HCT116 (cell line): ENCODE results near the gene WDR13. TPM values are rescaled to one million over a fixed set of nuclear protein-coding genes. Genes with fewer than 3 reads are reported as not detected.

Source experiments
- ATAC-seq: fragments of 200-7000 bp; cut with Tn5 transposase; 2 replicates; pipeline ENCODE4 v1.9.1; 2020; ENCODE audit warnings: mild to moderate bottlenecking, moderate library complexity
- BruUV-seq: library from RNA; stranded (reverse); fragments of 400-500 nt; replicated peaks from 2 replicates; lab custom pipeline; 2021; lab: Mats Ljungman, UMichigan
- CTCF ChIA-PET: fragments of 300-600 bp; sonication (Branson Sonifier 250); formaldehyde crosslinking; loops from one replicate; lab custom pipeline; 2021; ENCODE audit warnings: antibody characterized with exemption; lab: Charles Lee
- POLR2A ChIA-PET: fragments of 300-600, 350-600 bp; sonication (Branson Sonifier 250); formaldehyde crosslinking; loops from one replicate; lab custom pipeline; 2021; ENCODE audit warnings: antibody characterized with exemption; lab: Charles Lee
- RAD21 ChIA-PET, 2 experiments: fragments of 300-600 bp; sonication (Branson Sonifier 250); formaldehyde crosslinking; loops; one replicate each; lab custom pipeline; 2023; ENCODE audit warnings: low total read pairs in 2 of 2; ENCODE audit not compliant: uncharacterized antibody in 2 of 2, unreplicated experiment in 2 of 2, low non-redundant PET in 1 of 2; lab: Charles Lee
- DNase-seq: peaks from one replicate; pipeline ENCODE4 v3.0.0-alpha.2; 2010; ENCODE audit warnings: low read depth, low spot score
- H2AFZ ChIP-seq: fragments of 200-600 bp; shearing (Covaris generic), sonication (generic); 2 replicates; pipeline ENCODE4 v1.6.1; 2017; ENCODE audit warnings: low read depth, mixed run types, mixed read lengths, antibody characterized with exemption, low read length; ENCODE audit not compliant: poor library complexity, severe bottlenecking
- H3K27ac ChIP-seq: 2 replicates; pipeline ENCODE4 v1.5.1; 2012; ENCODE audit warnings: low read depth, low read length
- H3K27me3 ChIP-seq: fragments of 200-600 bp; sonication (generic); 2 replicates; pipeline ENCODE4 v1.6.1; 2016; ENCODE audit warnings: mixed run types, low read length, mixed read lengths; ENCODE audit not compliant: insufficient read depth
- H3K36me3 ChIP-seq, 2 experiments: fragments of 200-500 bp in 1 of 2; fragments of 200-600 bp in 1 of 2; sonication (Bioruptor generic) in 1 of 2; sonication (generic) in 1 of 2; 2 replicates each; pipeline versions ENCODE4 v1.5.1 to v1.6.1; 2014 to 2016; ENCODE audit warnings: low read length in 2 of 2, inconsistent platforms in 1 of 2, mixed read lengths in 1 of 2, mixed run types in 1 of 2; ENCODE audit not compliant: insufficient read depth in 2 of 2, control insufficient read depth in 1 of 2
- H3K4me1 ChIP-seq, 2 experiments: fragments of 200-600 bp in 1 of 2; sonication (generic) in 1 of 2; 2 replicates each; pipeline versions ENCODE4 v1.5.1 to v1.6.1; 2012 to 2017; ENCODE audit warnings: low read length in 2 of 2, inconsistent platforms in 1 of 2, mild to moderate bottlenecking in 1 of 2, mixed read lengths in 1 of 2, mixed run types in 1 of 2, moderate library complexity in 1 of 2; ENCODE audit not compliant: insufficient read depth in 2 of 2, control insufficient read depth in 1 of 2
- H3K4me2 ChIP-seq: fragments of 200-600 bp; sonication (generic); 2 replicates; pipeline ENCODE4 v1.6.1; 2017; ENCODE audit warnings: mixed run types, low read length, mixed read lengths
- H3K4me3 ChIP-seq, 2 experiments: fragments of 200-600 bp in 1 of 2; sonication (generic) in 1 of 2; replicated peaks in 1 of 2; 2 replicates each; pipeline ENCODE4 v1.5.1; 2011 to 2016; ENCODE audit warnings: low read length in 2 of 2, control low read depth in 1 of 2, low read depth in 1 of 2, mild to moderate bottlenecking in 1 of 2, mixed read lengths in 1 of 2, mixed run types in 1 of 2
- H3K79me2 ChIP-seq: fragments of 200-600 bp; sonication (generic); 2 replicates; pipeline ENCODE4 v1.6.1; 2017; ENCODE audit warnings: mild to moderate bottlenecking, mixed run types, low read length, moderate library complexity, mixed read lengths; ENCODE audit not compliant: insufficient read depth
- H3K9ac ChIP-seq: fragments of 200-600 bp; sonication (generic); 2 replicates; pipeline ENCODE4 v1.6.1; 2016; ENCODE audit warnings: low read length, mixed read lengths
- H3K9me2 ChIP-seq: fragments of 200-600 bp; sonication (generic), shearing (Covaris generic); 2 replicates; pipeline ENCODE4 v1.6.1; 2017; ENCODE audit warnings: mixed run types, mild to moderate bottlenecking, moderate library complexity; ENCODE audit not compliant: insufficient read depth
- H3K9me3 ChIP-seq, 2 experiments: fragments of 200-500 bp in 1 of 2; fragments of 200-600 bp in 1 of 2; sonication (Bioruptor generic) in 1 of 2; sonication (generic) in 1 of 2; 2 replicates each; pipeline ENCODE4 v1.6.1; 2014 to 2017; ENCODE audit warnings: low read length in 2 of 2, mixed read lengths in 2 of 2, inconsistent platforms in 1 of 2, low read depth in 1 of 2, mild to moderate bottlenecking in 1 of 2, mixed run types in 1 of 2, moderate library complexity in 1 of 2; ENCODE audit not compliant: control insufficient read depth in 1 of 2, insufficient read depth in 1 of 2
- H4K20me1 ChIP-seq: fragments of 200-600 bp; sonication (generic), shearing (Covaris generic); 2 replicates; pipeline ENCODE4 v1.6.1; 2017; ENCODE audit warnings: mixed run types, mild to moderate bottlenecking, moderate library complexity; ENCODE audit not compliant: insufficient read depth
- CEBPB ChIP-seq: IDR thresholded peaks from 2 replicates; pipeline ENCODE4 v1.6.1; 2012; ENCODE audit warnings: low read depth
- POLR2A ChIP-seq: IDR thresholded peaks from 2 replicates; pipeline ENCODE4 v1.7.0; 2011; ENCODE audit warnings: borderline replicate concordance; ENCODE audit not compliant: insufficient read depth, insufficient read length; ENCODE audit errors: extremely low read depth
- POLR2AphosphoS5 ChIP-seq: IDR thresholded peaks from 2 replicates; pipeline ENCODE4 v1.6.1; 2011; ENCODE audit warnings: mild to moderate bottlenecking, low read depth, low read length, moderate library complexity
- RAD21 ChIP-seq: IDR thresholded peaks from 2 replicates; pipeline ENCODE4 v1.6.1; 2012; ENCODE audit warnings: low read depth, mild to moderate bottlenecking
- SP1 ChIP-seq: IDR thresholded peaks from 2 replicates; pipeline ENCODE4 v1.6.1; 2012; ENCODE audit warnings: low read depth
- SRF ChIP-seq: IDR thresholded peaks from 2 replicates; pipeline ENCODE4 v1.6.1; 2012; ENCODE audit warnings: low read depth
- YY1 ChIP-seq: IDR thresholded peaks from 2 replicates; pipeline ENCODE4 v1.6.1; 2011; ENCODE audit warnings: low read length, low read depth, moderate library complexity, mild to moderate bottlenecking; ENCODE audit not compliant: insufficient replicate concordance; ENCODE audit errors: extremely low read depth
- intact Hi-C: fragments of 100-400 bp; cut with micrococcal nuclease; formaldehyde crosslinking; loops from 2 replicates; pipeline ENCODE4 v1.10.0; 2022
- total RNA-seq: library from RNA; stranded (reverse); gene quantifications from one replicate; pipeline ENCODE4 v1.2.1, GENCODE V29; 2021; ENCODE audit not compliant: unreplicated experiment
- TF ChIP-seq, protein P1 (sequence below): IDR thresholded peaks from 2 replicates; pipeline ENCODE4 v1.6.1; 2012
- TF ChIP-seq, protein P2 (sequence below): IDR thresholded peaks from 2 replicates; pipeline ENCODE4 v1.6.1; 2012
- TF ChIP-seq, protein P3 (sequence below), 3 experiments: fragments of 200-600 bp in 1 of 3; sonication (generic) in 1 of 3; IDR thresholded peaks in 2 of 3; conservative IDR thresholded peaks in 1 of 3; 2 replicates each; pipeline ENCODE4 v1.5.1; 2012 to 2017; ENCODE audit warnings: low read depth in 2 of 3, low read length in 2 of 3, antibody characterized with exemption in 1 of 3, borderline replicate concordance in 1 of 3, control low read depth in 1 of 3, mild to moderate bottlenecking in 1 of 3, mixed read lengths in 1 of 3, mixed run types in 1 of 3, moderate library complexity in 1 of 3; ENCODE audit not compliant: insufficient read depth in 1 of 3

Gene WDR13
- total RNA-seq, 1 experiment from 2014 or later = 54.0 TPM

DNA sequence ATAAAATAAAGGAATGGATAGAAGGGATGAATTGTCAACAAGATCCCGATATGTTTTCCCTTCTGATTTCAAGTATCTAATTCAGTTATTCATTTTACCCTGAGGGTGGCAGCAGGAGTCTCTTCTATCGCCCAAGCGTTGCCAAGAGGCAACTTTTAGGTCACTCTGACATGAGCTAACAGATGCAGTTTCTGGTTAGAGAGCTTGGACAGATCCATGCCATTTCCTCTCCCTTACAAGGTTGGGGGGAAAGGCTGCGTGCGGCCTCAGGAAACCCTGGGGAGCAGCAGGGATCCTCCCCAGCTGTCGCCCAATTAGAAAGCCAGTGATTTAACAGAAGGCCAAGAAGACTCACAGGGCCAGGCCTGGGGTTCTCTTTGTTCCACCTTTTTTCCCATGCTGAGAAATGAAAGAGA, 51.1 kb downstream of the WDR13 start:
- POLR2A ChIA-PET = no interaction called here
- H3K4me2 ChIP-seq = no peak overlapping the region
- ATAC-seq (peak; percentile 69), DNase-seq (no peak)
- no peaks in the 10 kb centered on the region for H3K27me3 ChIP-seq
- H3K9me2 ChIP-seq = no peaks in the 10 kb centered on the region
- no peaks in the 10 kb centered on the region for H3K79me2 ChIP-seq
- BruUV-seq = no TSS peak
- no peaks in the 10 kb centered on the region for H4K20me1 ChIP-seq
- no peaks in the 10 kb centered on the region for H3K4me1 ChIP-seq
- H3K27ac ChIP-seq = no peak overlapping the region
- CTCF ChIA-PET = interaction anchor here (0.8 kb wide), 2 partner anchors 21 to 28 kb away, joined by 3 read pairs; no protein-coding TSS in a partner anchor
- H3K36me3 ChIP-seq = no peaks in the 10 kb centered on the region
- TF ChIP-seq, protein P1, sequence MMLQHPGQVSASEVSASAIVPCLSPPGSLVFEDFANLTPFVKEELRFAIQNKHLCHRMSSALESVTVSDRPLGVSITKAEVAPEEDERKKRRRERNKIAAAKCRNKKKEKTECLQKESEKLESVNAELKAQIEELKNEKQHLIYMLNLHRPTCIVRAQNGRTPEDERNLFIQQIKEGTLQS = no peak
- TF ChIP-seq SP1 (no peak), CEBPB (no peak), SRF (no peak), RAD21 (peak; percentile 63), YY1 (no peak), POLR2A (no peak), POLR2AphosphoS5 (no peak)
- TF ChIP-seq, protein P2, sequence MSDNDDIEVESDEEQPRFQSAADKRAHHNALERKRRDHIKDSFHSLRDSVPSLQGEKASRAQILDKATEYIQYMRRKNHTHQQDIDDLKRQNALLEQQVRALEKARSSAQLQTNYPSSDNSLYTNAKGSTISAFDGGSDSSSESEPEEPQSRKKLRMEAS = no peak
- TF ChIP-seq, protein P3, sequence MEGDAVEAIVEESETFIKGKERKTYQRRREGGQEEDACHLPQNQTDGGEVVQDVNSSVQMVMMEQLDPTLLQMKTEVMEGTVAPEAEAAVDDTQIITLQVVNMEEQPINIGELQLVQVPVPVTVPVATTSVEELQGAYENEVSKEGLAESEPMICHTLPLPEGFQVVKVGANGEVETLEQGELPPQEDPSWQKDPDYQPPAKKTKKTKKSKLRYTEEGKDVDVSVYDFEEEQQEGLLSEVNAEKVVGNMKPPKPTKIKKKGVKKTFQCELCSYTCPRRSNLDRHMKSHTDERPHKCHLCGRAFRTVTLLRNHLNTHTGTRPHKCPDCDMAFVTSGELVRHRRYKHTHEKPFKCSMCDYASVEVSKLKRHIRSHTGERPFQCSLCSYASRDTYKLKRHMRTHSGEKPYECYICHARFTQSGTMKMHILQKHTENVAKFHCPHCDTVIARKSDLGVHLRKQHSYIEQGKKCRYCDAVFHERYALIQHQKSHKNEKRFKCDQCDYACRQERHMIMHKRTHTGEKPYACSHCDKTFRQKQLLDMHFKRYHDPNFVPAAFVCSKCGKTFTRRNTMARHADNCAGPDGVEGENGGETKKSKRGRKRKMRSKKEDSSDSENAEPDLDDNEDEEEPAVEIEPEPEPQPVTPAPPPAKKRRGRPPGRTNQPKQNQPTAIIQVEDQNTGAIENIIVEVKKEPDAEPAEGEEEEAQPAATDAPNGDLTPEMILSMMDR (IDR thresholded peaks at IDR 0.05 in 2 of 3, conservative IDR thresholded peaks at IDR 0.05 in 1 of 3; ENCODE audit: borderline replicate concordance in 1 of 3, insufficient read depth in 1 of 3, low read depth in 2 of 3, low read length in 2 of 3) = peak; percentile 7 to 22 (median 20); a peak in 1 of 6 replicates
- RAD21 ChIA-PET = interaction anchor here in 1 of 2 experiments (0.7 kb wide), 1 partner anchor 243 kb away, joined by 3 read pairs; no protein-coding TSS in a partner anchor
- H3K9ac ChIP-seq = no peak overlapping the region
- intact Hi-C loops = loop anchor here (2.0 to 5.0 kb wide), 2 partner anchors 268 to 299 kb away; no protein-coding TSS in a partner anchor
- no peak overlapping the region for H2AFZ ChIP-seq
- no peak overlapping the region for H3K4me3 ChIP-seq
- no peaks in the 10 kb centered on the region for H3K9me3 ChIP-seq
